ENCODE measurements around the gene CDC42. TPM values are rescaled to one million over a fixed set of nuclear protein-coding genes. Genes with fewer than 3 reads are reported as not detected.

Gene CDC42
- total RNA-seq, 1 experiment from 2014 or later, result 217 TPM

DNA sequence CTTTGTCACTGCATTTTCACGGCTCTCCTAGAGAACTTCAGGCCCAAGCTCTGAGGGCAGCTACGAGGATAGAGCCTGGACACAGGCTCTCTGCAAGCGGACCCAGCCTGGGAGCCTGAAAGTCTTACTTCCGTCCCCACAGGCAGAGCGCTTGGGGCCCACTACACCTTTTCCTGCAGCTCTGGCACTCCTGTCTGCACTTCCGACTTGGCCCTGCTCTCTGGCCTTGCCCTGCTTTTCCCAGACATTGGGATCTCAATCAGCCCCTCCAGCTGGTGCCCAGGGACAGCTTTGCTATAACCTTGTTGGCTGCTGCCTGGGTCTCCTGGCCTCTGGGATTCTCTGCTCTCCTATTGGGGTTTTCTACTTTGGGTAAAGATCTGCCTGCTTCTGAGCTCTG lies 62.8 kb downstream of the CDC42 start:
- TF ChIP-seq JUND (IDR thresholded peaks at IDR 0.05) (no peak), ZFX (IDR thresholded peaks at IDR 0.05) (no peak), YY1 (IDR thresholded peaks at IDR 0.05; ENCODE audit: extremely low read depth, insufficient replicate concordance, low read depth, low read length) (no peak), FOSL1 (IDR thresholded peaks at IDR 0.05; ENCODE audit: low read depth) (no peak), TCF7L2 (IDR thresholded peaks at IDR 0.05; ENCODE audit: borderline replicate concordance, extremely low read depth, insufficient read depth, insufficient read length) (no peak), EZH2phosphoT487 (IDR thresholded peaks at IDR 0.05; ENCODE audit: borderline replicate concordance) (no peak), RAD21 (IDR thresholded peaks at IDR 0.05; ENCODE audit: low read depth) (no peak), POLR2A (IDR thresholded peaks at IDR 0.05; ENCODE audit: borderline replicate concordance, extremely low read depth, insufficient read depth, insufficient read length) (no peak), ZNF274 (IDR thresholded peaks at IDR 0.05; ENCODE audit: low read depth, low read length) (no peak), ELF1 (IDR thresholded peaks at IDR 0.05; ENCODE audit: borderline replicate concordance, low read depth) (no peak), EGR1 (IDR thresholded peaks at IDR 0.05; ENCODE audit: low read depth) (no peak), SRF (IDR thresholded peaks at IDR 0.05; ENCODE audit: low read depth) (no peak), SIN3A (IDR thresholded peaks at IDR 0.05; ENCODE audit: low read depth) (no peak), CEBPB (IDR thresholded peaks at IDR 0.05; ENCODE audit: low read depth) (no peak)
- TF ChIP-seq, protein P1, sequence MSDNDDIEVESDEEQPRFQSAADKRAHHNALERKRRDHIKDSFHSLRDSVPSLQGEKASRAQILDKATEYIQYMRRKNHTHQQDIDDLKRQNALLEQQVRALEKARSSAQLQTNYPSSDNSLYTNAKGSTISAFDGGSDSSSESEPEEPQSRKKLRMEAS (IDR thresholded peaks at IDR 0.05), result no peak
- TF ChIP-seq, protein P2, sequence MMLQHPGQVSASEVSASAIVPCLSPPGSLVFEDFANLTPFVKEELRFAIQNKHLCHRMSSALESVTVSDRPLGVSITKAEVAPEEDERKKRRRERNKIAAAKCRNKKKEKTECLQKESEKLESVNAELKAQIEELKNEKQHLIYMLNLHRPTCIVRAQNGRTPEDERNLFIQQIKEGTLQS (IDR thresholded peaks at IDR 0.05), result no peak
- TF ChIP-seq, protein P3, sequence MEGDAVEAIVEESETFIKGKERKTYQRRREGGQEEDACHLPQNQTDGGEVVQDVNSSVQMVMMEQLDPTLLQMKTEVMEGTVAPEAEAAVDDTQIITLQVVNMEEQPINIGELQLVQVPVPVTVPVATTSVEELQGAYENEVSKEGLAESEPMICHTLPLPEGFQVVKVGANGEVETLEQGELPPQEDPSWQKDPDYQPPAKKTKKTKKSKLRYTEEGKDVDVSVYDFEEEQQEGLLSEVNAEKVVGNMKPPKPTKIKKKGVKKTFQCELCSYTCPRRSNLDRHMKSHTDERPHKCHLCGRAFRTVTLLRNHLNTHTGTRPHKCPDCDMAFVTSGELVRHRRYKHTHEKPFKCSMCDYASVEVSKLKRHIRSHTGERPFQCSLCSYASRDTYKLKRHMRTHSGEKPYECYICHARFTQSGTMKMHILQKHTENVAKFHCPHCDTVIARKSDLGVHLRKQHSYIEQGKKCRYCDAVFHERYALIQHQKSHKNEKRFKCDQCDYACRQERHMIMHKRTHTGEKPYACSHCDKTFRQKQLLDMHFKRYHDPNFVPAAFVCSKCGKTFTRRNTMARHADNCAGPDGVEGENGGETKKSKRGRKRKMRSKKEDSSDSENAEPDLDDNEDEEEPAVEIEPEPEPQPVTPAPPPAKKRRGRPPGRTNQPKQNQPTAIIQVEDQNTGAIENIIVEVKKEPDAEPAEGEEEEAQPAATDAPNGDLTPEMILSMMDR (IDR thresholded peaks at IDR 0.05 in 2 of 3, conservative IDR thresholded peaks at IDR 0.05 in 1 of 3; ENCODE audit: borderline replicate concordance in 1 of 3, insufficient read depth in 1 of 3, low read depth in 2 of 3, low read length in 2 of 3), result no peak
- intact Hi-C loops (cut with micrococcal nuclease), result no loop called here
- DNase-seq (ENCODE audit: low read depth, low spot score) (no peak), ATAC-seq (no peak)
- Histone ChIP-seq H3K9me3 (ENCODE audit: control insufficient read depth in 1 of 2, insufficient read depth in 1 of 2, low read depth in 1 of 2, low read length in 2 of 2) (no peaks in the 10 kb centered on the region), H3K4me1 (ENCODE audit: control insufficient read depth in 1 of 2, insufficient read depth in 2 of 2, low read length in 2 of 2) (no peaks in the 10 kb centered on the region), H3K9me2 (ENCODE audit: insufficient read depth) (no peaks in the 10 kb centered on the region), H3K27me3 (ENCODE audit: insufficient read depth, low read length) (no peaks in the 10 kb centered on the region), H3K79me2 (ENCODE audit: insufficient read depth, low read length) (peaks cover 9% of the 10 kb centered on the region; the same call in 1 of the 2 replicates), H3K9ac (ENCODE audit: low read length) (no peak overlapping the region), H3K36me3 (ENCODE audit: control insufficient read depth in 1 of 2, insufficient read depth in 2 of 2, low read length in 2 of 2) (no peaks in the 10 kb centered on the region; a peak in 1 of 4 replicates), H2AFZ (ENCODE audit: low read depth, low read length, poor library complexity, severe bottlenecking) (no peak overlapping the region), H3K4me3 (replicated peaks in 1 of 2; ENCODE audit: low read depth in 1 of 2, low read length in 2 of 2) (no peak overlapping the region), H3K27ac (ENCODE audit: low read depth, low read length) (no peak overlapping the region), H4K20me1 (ENCODE audit: insufficient read depth) (no peaks in the 10 kb centered on the region), H3K4me2 (ENCODE audit: low read length) (no peak overlapping the region)
- no TSS peak for BruUV-seq (replicated peaks)
- ChIA-PET RAD21 (ENCODE audit: low non-redundant PET in 1 of 2, low total read pairs in 2 of 2, uncharacterized antibody in 2 of 2, unreplicated experiment in 2 of 2) (no interaction called here), CTCF (no interaction called here), POLR2A (no interaction called here)
